ENCODE results near the gene ATG7.
"Not testable (repeated sequence)": the region's sequence is repeated elsewhere in the genome, so short reads cannot be mapped to it uniquely, and the experiment has no call there.

DNA sequence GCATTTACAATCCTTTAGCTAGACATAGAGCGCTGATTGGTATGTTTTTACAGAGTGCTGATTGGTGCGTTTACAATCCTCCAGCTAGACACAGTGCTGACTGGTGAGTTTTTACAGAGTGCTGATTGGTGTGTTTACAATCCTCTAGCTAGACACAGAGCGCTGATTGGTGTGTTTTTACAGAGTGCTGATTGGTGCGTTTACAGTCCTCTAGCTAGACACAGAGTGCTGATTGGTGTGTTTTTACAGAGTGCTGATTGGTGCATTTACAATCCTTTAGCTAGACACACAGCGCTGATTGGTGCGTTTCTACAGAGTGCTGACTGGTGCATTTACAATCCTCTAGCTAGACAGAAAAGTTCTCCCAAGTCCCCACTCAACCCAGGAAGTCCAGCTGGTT, 76.7 kb downstream of the ATG7 start:
- TF ChIP-seq, protein P1, sequence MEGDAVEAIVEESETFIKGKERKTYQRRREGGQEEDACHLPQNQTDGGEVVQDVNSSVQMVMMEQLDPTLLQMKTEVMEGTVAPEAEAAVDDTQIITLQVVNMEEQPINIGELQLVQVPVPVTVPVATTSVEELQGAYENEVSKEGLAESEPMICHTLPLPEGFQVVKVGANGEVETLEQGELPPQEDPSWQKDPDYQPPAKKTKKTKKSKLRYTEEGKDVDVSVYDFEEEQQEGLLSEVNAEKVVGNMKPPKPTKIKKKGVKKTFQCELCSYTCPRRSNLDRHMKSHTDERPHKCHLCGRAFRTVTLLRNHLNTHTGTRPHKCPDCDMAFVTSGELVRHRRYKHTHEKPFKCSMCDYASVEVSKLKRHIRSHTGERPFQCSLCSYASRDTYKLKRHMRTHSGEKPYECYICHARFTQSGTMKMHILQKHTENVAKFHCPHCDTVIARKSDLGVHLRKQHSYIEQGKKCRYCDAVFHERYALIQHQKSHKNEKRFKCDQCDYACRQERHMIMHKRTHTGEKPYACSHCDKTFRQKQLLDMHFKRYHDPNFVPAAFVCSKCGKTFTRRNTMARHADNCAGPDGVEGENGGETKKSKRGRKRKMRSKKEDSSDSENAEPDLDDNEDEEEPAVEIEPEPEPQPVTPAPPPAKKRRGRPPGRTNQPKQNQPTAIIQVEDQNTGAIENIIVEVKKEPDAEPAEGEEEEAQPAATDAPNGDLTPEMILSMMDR (conservative IDR thresholded peaks at IDR 0.05), result not testable (repeated sequence)
- not testable (repeated sequence) for TF ChIP-seq EZH2 (IDR thresholded peaks at IDR 0.05; ENCODE audit: low read depth)

Data from PC-9 (cell line).